Parathyroid adenoma (tissue), 2 donors: Measurements from ENCODE around the gene DTNA.

Experiments
- H2AFZ ChIP-seq: fragments of 300-600 bp; sonication (generic); one replicate; pipeline ENCODE4 v1.7.0; 2017; ENCODE audit warnings: antibody characterized with exemption, mild to moderate bottlenecking
- H3K27ac ChIP-seq: fragments of 300-600 bp; sonication (generic); one replicate; pipeline ENCODE4 v1.7.0; 2017
- H3K27me3 ChIP-seq: fragments of 300-600 bp; sonication (generic); one replicate; pipeline ENCODE4 v1.7.0; 2017; ENCODE audit warnings: low read length; ENCODE audit not compliant: control insufficient read depth, insufficient read depth
- H3K36me3 ChIP-seq: fragments of 300-600 bp; sonication (generic); one replicate; pipeline ENCODE4 v1.7.0; 2017; ENCODE audit warnings: low read length; ENCODE audit not compliant: control insufficient read depth, insufficient read depth
- H3K4me1 ChIP-seq: fragments of 300-600 bp; sonication (generic); one replicate; pipeline ENCODE4 v1.7.0; 2017; ENCODE audit warnings: control low read depth
- H3K4me2 ChIP-seq: fragments of 300-600 bp; sonication (generic); one replicate; pipeline ENCODE4 v1.7.0; 2017; ENCODE audit warnings: low read length
- H3K4me3 ChIP-seq: fragments of 300-600 bp; sonication (generic); one replicate; pipeline ENCODE4 v1.7.0; 2017; ENCODE audit warnings: low read depth, low read length
- H3K79me2 ChIP-seq: fragments of 300-600 bp; sonication (generic); one replicate; pipeline ENCODE4 v1.7.0; 2017; ENCODE audit warnings: control low read depth
- H3K9ac ChIP-seq: fragments of 300-600 bp; sonication (generic); one replicate; pipeline ENCODE4 v1.7.0; 2017; ENCODE audit warnings: mild to moderate bottlenecking
- H3K9me3 ChIP-seq: fragments of 300-600 bp; sonication (generic); one replicate; pipeline ENCODE4 v1.7.0; 2017; ENCODE audit warnings: low read length; ENCODE audit not compliant: control insufficient read depth
- CTCF ChIP-seq: fragments of 300-600 bp; sonication (generic); IDR thresholded peaks from one replicate; pipeline ENCODE4 v1.7.0; 2017; ENCODE audit warnings: antibody characterized with exemption, mild to moderate bottlenecking
- donor health status: primary hyperparathyroidism.

DTNA gene

GRCh38 chr18:34923911-34924310 lies 213.8 kb downstream of the DTNA start:
- H3K9me3 ChIP-seq: no peaks in the 10 kb centered on the region
- H3K4me1 ChIP-seq: no peaks in the 10 kb centered on the region
- no peaks in the 10 kb centered on the region for H3K36me3 ChIP-seq
- H3K27ac ChIP-seq: no peak overlapping the region
- no peak for TF ChIP-seq CTCF
- no peak overlapping the region for H2AFZ ChIP-seq
- no peaks in the 10 kb centered on the region for H3K27me3 ChIP-seq
- H3K4me2 ChIP-seq: no peak overlapping the region
- H3K9ac ChIP-seq: no peak overlapping the region
- no peak overlapping the region for H3K4me3 ChIP-seq
- H3K79me2 ChIP-seq: no peaks in the 10 kb centered on the region

GRCh38 chr18:34926683-34927082 lies 216.6 kb downstream of the DTNA start:
- Histone ChIP-seq H3K36me3 (no peaks in the 10 kb centered on the region), H3K27me3 (no peaks in the 10 kb centered on the region), H3K4me3 (no peak overlapping the region), H2AFZ (no peak overlapping the region), H3K4me1 (no peaks in the 10 kb centered on the region), H3K9ac (no peak overlapping the region), H3K27ac (no peak overlapping the region), H3K4me2 (no peak overlapping the region), H3K79me2 (no peaks in the 10 kb centered on the region), H3K9me3 (no peaks in the 10 kb centered on the region)
- no peak for TF ChIP-seq CTCF

- no peaks in the 10 kb centered on the region for H3K9me3 ChIP-seq
- no peaks in the 10 kb centered on the region for H3K4me1 ChIP-seq
- no peak for TF ChIP-seq CTCF
- H3K27me3 ChIP-seq: no peaks in the 10 kb centered on the region
- no peaks in the 10 kb centered on the region for H3K79me2 ChIP-seq
- H3K36me3 ChIP-seq: no peaks in the 10 kb centered on the region
- no peak overlapping the region for H2AFZ ChIP-seq
- H3K4me3 ChIP-seq: no peak overlapping the region
- no peak overlapping the region for H3K27ac ChIP-seq
- H3K9ac ChIP-seq: no peak overlapping the region
- no peak overlapping the region for H3K4me2 ChIP-seq
Measured at GRCh38 chr18:34928088-34928753, 218.1 kb downstream of the DTNA start.

GRCh38 chr18:34928754-34929335 lies 218.7 kb downstream of the DTNA start:
- Histone ChIP-seq H3K4me1 (no peaks in the 10 kb centered on the region), H3K27ac (no peak overlapping the region), H3K36me3 (no peaks in the 10 kb centered on the region), H3K4me2 (no peak overlapping the region), H2AFZ (no peak overlapping the region), H3K4me3 (no peak overlapping the region), H3K9me3 (no peaks in the 10 kb centered on the region), H3K79me2 (no peaks in the 10 kb centered on the region), H3K27me3 (no peaks in the 10 kb centered on the region), H3K9ac (no peak overlapping the region)
- TF ChIP-seq CTCF: no peak

GRCh38 chr18:34929336-34929780 lies 219.3 kb downstream of the DTNA start:
- Histone ChIP-seq H3K4me2 (no peak overlapping the region), H2AFZ (no peak overlapping the region), H3K36me3 (no peaks in the 10 kb centered on the region), H3K27ac (no peak overlapping the region), H3K9me3 (no peaks in the 10 kb centered on the region), H3K27me3 (no peaks in the 10 kb centered on the region), H3K4me3 (no peak overlapping the region), H3K79me2 (no peaks in the 10 kb centered on the region), H3K9ac (no peak overlapping the region), H3K4me1 (no peaks in the 10 kb centered on the region)
- TF ChIP-seq CTCF: no peak
